Measurements from ENCODE around the gene NUTM1.

GRCh38 chr15:34339946-34340345 lies 3.2 kb upstream of the NUTM1 start:
- TF ChIP-seq CTCF (IDR thresholded peaks at IDR 0.05) (no peak), POLR2A (IDR thresholded peaks at IDR 0.05) (no peak)
